UCSD-AML1 (cell line): ENCODE data around the gene TMEM17.

Experiments
- DNase-seq: peaks from one replicate; lab custom pipeline; 2025; ENCODE audit not compliant: unreplicated experiment; lab: John Stamatoyannopoulos, UW

TMEM17 gene

GRCh38 chr2:62473246-62473827 is 32.7 kb downstream of the TMEM17 start:
- DNase-seq: no peak

GRCh38 chr2:62472312-62472711 is 33.7 kb downstream of the TMEM17 start:
- no peak for DNase-seq

- no peak for DNase-seq
These were observed 34.2 kb downstream of the TMEM17 start for GRCh38 chr2:62471816-62472215.

- DNase-seq: no peak
These were observed 34.6 kb downstream of the TMEM17 start for GRCh38 chr2:62471404-62471803.

GRCh38 chr2:62469548-62469947 is 36.4 kb downstream of the TMEM17 start:
- DNase-seq: no peak

- DNase-seq: no peak
These were observed 36.9 kb downstream of the TMEM17 start for GRCh38 chr2:62469114-62469513.

- DNase-seq: no peak
These were observed 38.3 kb downstream of the TMEM17 start for GRCh38 chr2:62467475-62468321.

GRCh38 chr2:62467100-62467474 is 38.9 kb downstream of the TMEM17 start:
- no peak for DNase-seq

GRCh38 chr2:62466503-62466854 is 39.5 kb downstream of the TMEM17 start:
- DNase-seq: no peak

GRCh38 chr2:62465741-62466502 is 40.1 kb downstream of the TMEM17 start:
- no peak for DNase-seq

- DNase-seq: no peak
These were observed 40.8 kb downstream of the TMEM17 start for GRCh38 chr2:62465039-62465740.

GRCh38 chr2:62464221-62465007 is 41.6 kb downstream of the TMEM17 start:
- no peak for DNase-seq

GRCh38 chr2:62462211-62462610 is 43.8 kb downstream of the TMEM17 start:
- DNase-seq: no peak

- no peak for DNase-seq
These were observed 44.3 kb downstream of the TMEM17 start for GRCh38 chr2:62461707-62462106.

GRCh38 chr2:62461017-62461553 is 44.9 kb downstream of the TMEM17 start:
- no peak for DNase-seq

- DNase-seq: no peak
These were observed 45.8 kb downstream of the TMEM17 start for GRCh38 chr2:62460175-62460574.

- DNase-seq: no peak
These were observed 46.3 kb downstream of the TMEM17 start for GRCh38 chr2:62459672-62460071.

GRCh38 chr2:62459106-62459505 is 46.9 kb downstream of the TMEM17 start:
- DNase-seq: no peak

GRCh38 chr2:62458671-62459081 is 47.3 kb downstream of the TMEM17 start:
- no peak for DNase-seq

- DNase-seq: no peak
These were observed 47.8 kb downstream of the TMEM17 start for GRCh38 chr2:62458206-62458641.
